GM12878 (cell line): Measurements from ENCODE around the gene C19orf12. TPM values are rescaled to one million over a fixed set of nuclear protein-coding genes. Genes with fewer than 3 reads are reported as not detected.

ENCODE experiments used
- ATAC-seq: fragments of 200-7000 bp; cut with Tn5 transposase; 3 replicates; pipeline ENCODE4 v1.9.1; 2020; ENCODE audit warnings: mild to moderate bottlenecking, moderate library complexity
- BruUV-seq: library from RNA; stranded (reverse); fragments of 400-500 nt; replicated peaks from 2 replicates; lab custom pipeline; 2021; lab: Mats Ljungman, UMichigan
- CTCF ChIA-PET: fragments of 300-600 bp; sonication (Branson Sonifier 250); formaldehyde crosslinking; extraction: SDS; loops from one replicate; lab custom pipeline; 2021; ENCODE audit warnings: inconsistent platforms; lab: Yijun Ruan, JAX
- POLR2A ChIA-PET: fragments of 350-600 bp; formaldehyde crosslinking; extraction: SDS; loops from one replicate; lab custom pipeline; 2021; ENCODE audit warnings: inconsistent platforms; lab: Charles Lee
- RAD21 ChIA-PET: fragments of 300-600 bp; sonication (Branson Sonifier 250); formaldehyde crosslinking; loops from one replicate; lab custom pipeline; 2023; ENCODE audit warnings: antibody characterized with exemption; ENCODE audit not compliant: unreplicated experiment; lab: Charles Lee
- SMC1A ChIA-PET: fragments of 300-600 bp; sonication (Branson Sonifier 250); formaldehyde crosslinking; loops from one replicate; lab custom pipeline; 2023; ENCODE audit not compliant: unreplicated experiment, uncharacterized antibody; lab: Charles Lee
- DNase-seq: peaks from one replicate; pipeline ENCODE4 v3.0.0-alpha.2; 2011; ENCODE audit warnings: low read depth, low spot score
- FAIRE-seq: peaks from 3 replicates; lab custom pipeline; 2011; peaks lifted over from hg19 to GRCh38; lab: Jason Lieb, UNC
- H2AFZ ChIP-seq: 2 replicates; pipeline ENCODE4 v1.6.0; 2011; ENCODE audit warnings: low read depth, low read length, control low read depth; ENCODE audit not compliant: control insufficient read depth
- H3K27ac ChIP-seq: 2 replicates; pipeline ENCODE4 v1.5.1; 2011; ENCODE audit warnings: control low read depth; ENCODE audit not compliant: control insufficient read depth, insufficient read depth
- H3K27me3 ChIP-seq, 2 experiments: replicated peaks in 1 of 2; 2 replicates each; pipeline versions ENCODE4 v1.6.0 to v1.6.1; 2011; ENCODE audit warnings: low read length in 1 of 2; ENCODE audit not compliant: control insufficient read depth in 2 of 2, insufficient read depth in 2 of 2
- H3K36me3 ChIP-seq, 2 experiments: 2 replicates each; pipeline ENCODE4 v1.5.1; 2011; ENCODE audit warnings: low read length in 1 of 2; ENCODE audit not compliant: control insufficient read depth in 2 of 2, insufficient read depth in 2 of 2
- H3K4me1 ChIP-seq: 2 replicates; pipeline ENCODE4 v1.6.1; 2011; ENCODE audit warnings: mild to moderate bottlenecking, low read length, moderate library complexity, mixed read lengths; ENCODE audit not compliant: control insufficient read depth, insufficient read depth
- H3K4me2 ChIP-seq: 2 replicates; pipeline ENCODE4 v1.6.0; 2011; ENCODE audit warnings: control low read depth; ENCODE audit not compliant: control insufficient read depth, insufficient read depth
- H3K4me3 ChIP-seq: fragments of 200-600 bp; sonication (generic); 2 replicates; pipeline ENCODE4 v1.5.1; 2016
- H3K79me2 ChIP-seq: 2 replicates; pipeline ENCODE4 v1.6.0; 2011; ENCODE audit warnings: low read length; ENCODE audit not compliant: control insufficient read depth, insufficient read depth
- H3K9ac ChIP-seq: 2 replicates; pipeline ENCODE4 v1.8.0; 2011; ENCODE audit warnings: low read length, control low read depth, mixed read lengths; ENCODE audit not compliant: control insufficient read depth, insufficient read depth
- H3K9me3 ChIP-seq: replicated peaks from 3 replicates; pipeline ENCODE4 v1.5.1; 2011; ENCODE audit warnings: mild to moderate bottlenecking, low read length; ENCODE audit not compliant: control insufficient read depth, insufficient read depth
- H4K20me1 ChIP-seq: 2 replicates; pipeline ENCODE4 v1.6.0; 2011; ENCODE audit not compliant: control insufficient read depth, insufficient read depth
- BCL3 ChIP-seq: IDR thresholded peaks from 2 replicates; pipeline ENCODE4 v1.6.1; 2011; ENCODE audit warnings: borderline replicate concordance, low read depth, mild to moderate bottlenecking, moderate library complexity, low read length; ENCODE audit not compliant: insufficient read depth, poor library complexity, severe bottlenecking
- ESRRA ChIP-seq: IDR thresholded peaks from 2 replicates; pipeline ENCODE4 v1.6.1; 2012; ENCODE audit warnings: mild to moderate bottlenecking, low read length, improper control_type of control experiment
- WGBS: methylation state at CpG from one replicate; pipeline ENCODE4 v1.1.6; 2016; ENCODE audit warnings: low lambda C conversion rate; ENCODE audit not compliant: insufficient replicate concordance, insufficient coverage; ENCODE audit errors: missing lambda C conversion rate; 5-methylcytosine and 5-hydroxymethylcytosine counted together
- in situ Hi-C: fragments of 300-500 bp; cut with MboI; formaldehyde crosslinking; loops from 9 replicates; pipeline ENCODE4 v1.14.3; 2018; ENCODE audit warnings: mixed read lengths
- intact Hi-C: fragments of 100-400 bp; cut with micrococcal nuclease; formaldehyde crosslinking; loops from one replicate; pipeline ENCODE4 v1.14.2; 2022; ENCODE audit not compliant: unreplicated experiment
- polyA plus RNA-seq, 11 experiments: library from polyadenylated mRNA; depleted of rRNA in 4 of 11; unstranded in 6 of 11; stranded (reverse) in 5 of 11; fragments of >200 nt; fragmentation: Nextera tagmentation in 4 of 11; fragmentation: Illumina TruSeq in 1 of 11; extraction: Ambion mirVana in 4 of 11; extraction: Trizol in 1 of 11; gene quantifications; 1 replicate in 1 of 11; 2 replicates in 10 of 11; pipeline versions ENCODE4 v1.2.1 to v1.2.3, GENCODE V29; 2011 to 2016; ENCODE audit warnings: inconsistent platforms in 2 of 11, missing spikeins in 2 of 11, low read depth in 1 of 11
- total RNA-seq, 4 experiments: library from RNA; depleted of rRNA in 3 of 4; stranded (reverse); fragments of >200 nt in 3 of 4; fragmentation: Illumina TruSeq in 1 of 4; extraction: Trizol in 1 of 4; gene quantifications; 2 replicates each; pipeline versions ENCODE4 v1.2.1 to v1.2.3, GENCODE V29; 2013 to 2021

C19orf12 gene
- total and polyA plus RNA-seq, 10 of the 15 experiments (the other 5 are each of a cell fraction or from before 2014, with no cell fraction given) = 2.3 to 23.5 (median 20.3) TPM

- no peak for TF ChIP-seq BCL3
Measured at GRCh38 chr19:29760752-29761502, 45.9 kb upstream of the C19orf12 start (continued).

DNA sequence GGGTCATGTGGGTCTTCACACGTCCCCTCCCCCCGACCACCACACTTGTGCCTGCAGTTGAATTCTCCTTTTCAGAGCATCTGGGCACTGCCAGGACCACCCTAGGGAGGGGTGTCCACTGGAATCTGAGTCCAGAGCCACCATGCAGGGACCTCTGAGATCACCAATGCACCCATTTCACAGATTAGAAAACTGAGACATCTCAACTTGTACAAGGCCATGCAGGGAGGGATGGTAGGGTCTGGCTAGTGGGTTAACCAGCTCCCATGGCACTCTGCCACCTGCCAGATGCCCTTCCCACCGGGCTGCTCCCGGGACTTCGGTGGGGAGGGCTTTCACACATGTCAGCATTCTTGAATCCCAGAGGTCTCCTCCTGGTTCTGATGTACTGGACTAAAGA lies 44.3 kb upstream of the C19orf12 start:
- no peak for DNase-seq
- no TSS peak for BruUV-seq
- Histone ChIP-seq H3K4me3 (no peak overlapping the region), H3K9ac (no peak overlapping the region), H3K79me2 (no peaks in the 10 kb centered on the region), H3K27me3 (no peaks in the 10 kb centered on the region), H3K9me3 (no peaks in the 10 kb centered on the region), H3K4me2 (no peak overlapping the region), H3K36me3 (no peaks in the 10 kb centered on the region), H4K20me1 (no peaks in the 10 kb centered on the region), H3K4me1 (no peaks in the 10 kb centered on the region), H3K27ac (no peak overlapping the region), H2AFZ (no peak overlapping the region)
- POLR2A ChIA-PET = interaction anchor here (0.6 kb wide), 1 partner anchor 49 kb away, joined by 4 read pairs; no protein-coding TSS in a partner anchor
- SMC1A ChIA-PET = interaction anchor here (1.0 to 1.1 kb wide), 2 partner anchors 10 to 120 kb away, joined by 3 read pairs; no protein-coding TSS in a partner anchor
- CTCF ChIA-PET = interaction anchor here (0.6 to 3.0 kb wide), 29 partner anchors 8 to 188 kb away, joined by 3 to 15 read pairs (median 3); partner anchors contain the start of gene PLEKHF1
- in situ Hi-C loops (no loop called here), intact Hi-C loops (no loop called here)
- RAD21 ChIA-PET = interaction anchor here (1.1 to 2.4 kb wide), 6 partner anchors 16 to 114 kb away, joined by 4 to 14 read pairs (median 6); no protein-coding TSS in a partner anchor
- 36% methylated on average over 5 of the region's 5 CpGs for WGBS
- no peak for TF ChIP-seq ESRRA
- no peak for ATAC-seq
- no peak for FAIRE-seq
